OCI-LY1 (cell line): Measurements from ENCODE around the gene CCDC47.

Source experiments
- CTCF ChIP-seq: fragments of 200-600 bp; sonication (generic), shearing (Covaris generic); IDR thresholded peaks from 2 replicates; pipeline ENCODE4 v1.5.1; 2017; ENCODE audit warnings: mild to moderate bottlenecking, antibody characterized with exemption, low read length, moderate library complexity, mixed read lengths
- EZH2 ChIP-seq: fragments of 200-600 bp; sonication (generic), shearing (Covaris generic); IDR thresholded peaks from 2 replicates; pipeline ENCODE4 v1.8.0; 2017; ENCODE audit warnings: borderline replicate concordance, mixed run types, mild to moderate bottlenecking, antibody characterized with exemption, low read length, moderate library complexity, mixed read lengths

- TF ChIP-seq CTCF (no peak), EZH2 (no peak)
Measured at GRCh38 chr17:63703029-63703428, 70.4 kb downstream of the CCDC47 start.
